ENCODE results near the gene UGT1A7.
"Not testable (repeated sequence)": the region's sequence is repeated elsewhere in the genome, so short reads cannot be mapped to it uniquely, and the experiment has no call there.

Gene UGT1A7

GRCh38 chr2:233740870-233741269, 59.2 kb downstream of the UGT1A7 start:
- no peak for DNase-seq (ENCODE audit: extremely low read depth, low read depth)
- H3K4me3 ChIP-seq (replicated peaks; ENCODE audit: low read depth, low read length) = no peak overlapping the region
- TF ChIP-seq CTCF (IDR thresholded peaks at IDR 0.05; ENCODE audit: low read depth, low read length, missing control alignments) = no peak

GRCh38 chr2:233743464-233744259, 62.0 kb downstream of the UGT1A7 start:
- no peak for DNase-seq (ENCODE audit: extremely low read depth, low read depth)
- H3K4me3 ChIP-seq (replicated peaks; ENCODE audit: low read depth, low read length) = no peak overlapping the region
- TF ChIP-seq CTCF (IDR thresholded peaks at IDR 0.05; ENCODE audit: low read depth, low read length, missing control alignments) = no peak

GRCh38 chr2:233745073-233745755, 63.5 kb downstream of the UGT1A7 start:
- no peak for DNase-seq (ENCODE audit: extremely low read depth, low read depth)
- no peak for TF ChIP-seq CTCF (IDR thresholded peaks at IDR 0.05; ENCODE audit: low read depth, low read length, missing control alignments)
- H3K4me3 ChIP-seq (replicated peaks; ENCODE audit: low read depth, low read length) = no peak overlapping the region

GRCh38 chr2:233745838-233746237, 64.1 kb downstream of the UGT1A7 start:
- not testable (repeated sequence) for H3K4me3 ChIP-seq (replicated peaks; ENCODE audit: low read depth, low read length); DNase-seq (ENCODE audit: extremely low read depth, low read depth)

GRCh38 chr2:233746475-233747282, 65.0 kb downstream of the UGT1A7 start:
- TF ChIP-seq CTCF (IDR thresholded peaks at IDR 0.05; ENCODE audit: low read depth, low read length, missing control alignments) = no peak
- no peak overlapping the region for H3K4me3 ChIP-seq (replicated peaks; ENCODE audit: low read depth, low read length)
- no peak for DNase-seq (ENCODE audit: extremely low read depth, low read depth)

- H3K4me3 ChIP-seq (replicated peaks; ENCODE audit: low read depth, low read length) = no peak overlapping the region
- TF ChIP-seq CTCF (IDR thresholded peaks at IDR 0.05; ENCODE audit: low read depth, low read length, missing control alignments) = no peak
- DNase-seq (ENCODE audit: extremely low read depth, low read depth) = no peak
Observed at GRCh38 chr2:233747283-233747544, 65.5 kb downstream of the UGT1A7 start.

- H3K4me3 ChIP-seq (replicated peaks; ENCODE audit: low read depth, low read length); DNase-seq (ENCODE audit: extremely low read depth, low read depth): not testable (repeated sequence)
Observed at GRCh38 chr2:233750689-233751088, 69.0 kb downstream of the UGT1A7 start.

- H3K4me3 ChIP-seq (replicated peaks; ENCODE audit: low read depth, low read length); DNase-seq (ENCODE audit: extremely low read depth, low read depth): not testable (repeated sequence)
Observed at GRCh38 chr2:233751212-233752009, 69.7 kb downstream of the UGT1A7 start.
